OCI-LY3 (cell line): ENCODE data around the gene FGD3.

ENCODE experiments used
- EZH2phosphoT487 ChIP-seq: fragments of 200-600 bp; shearing (Covaris generic); IDR thresholded peaks from 2 replicates; pipeline ENCODE4 v1.6.1; 2018; ENCODE audit warnings: antibody characterized with exemption, mixed run types, low read depth
- TF ChIP-seq, protein P1 (sequence below): fragments of 200-600, 300-600 bp; sonication (generic); IDR thresholded peaks from 2 replicates; pipeline ENCODE4 v1.5.1; 2014; ENCODE audit warnings: antibody characterized with exemption, low read length, low read depth

- TF ChIP-seq, protein P1, sequence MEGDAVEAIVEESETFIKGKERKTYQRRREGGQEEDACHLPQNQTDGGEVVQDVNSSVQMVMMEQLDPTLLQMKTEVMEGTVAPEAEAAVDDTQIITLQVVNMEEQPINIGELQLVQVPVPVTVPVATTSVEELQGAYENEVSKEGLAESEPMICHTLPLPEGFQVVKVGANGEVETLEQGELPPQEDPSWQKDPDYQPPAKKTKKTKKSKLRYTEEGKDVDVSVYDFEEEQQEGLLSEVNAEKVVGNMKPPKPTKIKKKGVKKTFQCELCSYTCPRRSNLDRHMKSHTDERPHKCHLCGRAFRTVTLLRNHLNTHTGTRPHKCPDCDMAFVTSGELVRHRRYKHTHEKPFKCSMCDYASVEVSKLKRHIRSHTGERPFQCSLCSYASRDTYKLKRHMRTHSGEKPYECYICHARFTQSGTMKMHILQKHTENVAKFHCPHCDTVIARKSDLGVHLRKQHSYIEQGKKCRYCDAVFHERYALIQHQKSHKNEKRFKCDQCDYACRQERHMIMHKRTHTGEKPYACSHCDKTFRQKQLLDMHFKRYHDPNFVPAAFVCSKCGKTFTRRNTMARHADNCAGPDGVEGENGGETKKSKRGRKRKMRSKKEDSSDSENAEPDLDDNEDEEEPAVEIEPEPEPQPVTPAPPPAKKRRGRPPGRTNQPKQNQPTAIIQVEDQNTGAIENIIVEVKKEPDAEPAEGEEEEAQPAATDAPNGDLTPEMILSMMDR, result no peak
- TF ChIP-seq EZH2phosphoT487, result no peak
Observed at GRCh38 chr9:93040409-93040808, 93.1 kb downstream of the FGD3 start.
